Peyer's patch (tissue), 4 donors: ENCODE measurements around the gene CENPV.
"Not testable (repeated sequence)": the region's sequence is repeated elsewhere in the genome, so short reads cannot be mapped to it uniquely, and the experiment has no call there.

Experiments
- POLR2A ChIP-seq, 2 donors: fragments of 450-650 bp; IDR thresholded peaks; one replicate each; pipeline ENCODE4 v1.5.1; 2017; ENCODE audit warnings: antibody characterized with exemption in 2 of 2, mild to moderate bottlenecking in 2 of 2, moderate library complexity in 2 of 2
- TF ChIP-seq, protein P1 (sequence below), 6 experiments: fragments of 450-650 bp in 4 of 6; fragments of 200-600 bp in 2 of 6; sonication (generic) in 1 of 6; IDR thresholded peaks; one replicate each; pipeline ENCODE4 v1.5.1; 2017 to 2019; ENCODE audit warnings: antibody characterized with exemption in 6 of 6, mild to moderate bottlenecking in 3 of 6, moderate library complexity in 1 of 6

DNA sequence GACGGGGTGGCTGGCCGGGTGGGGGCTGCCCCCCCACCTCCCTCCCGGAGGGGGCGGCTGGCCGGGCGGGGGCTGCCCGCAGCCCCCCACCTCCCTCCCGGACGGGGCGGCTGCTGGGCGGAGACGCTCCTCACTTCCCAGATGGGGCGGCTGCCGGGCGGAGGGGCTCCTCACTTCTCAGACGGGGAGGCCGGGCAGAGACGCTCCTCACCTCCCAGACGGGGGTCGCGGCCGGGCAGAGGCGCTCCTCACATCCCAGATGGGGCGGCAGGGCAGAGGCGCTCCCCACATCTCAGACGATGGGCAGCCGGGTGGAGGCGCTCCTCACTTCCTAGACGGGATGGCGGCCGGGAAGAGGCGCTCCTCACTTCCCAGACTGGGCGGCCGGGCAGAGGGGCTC lies 41.2 kb downstream of the CENPV start:
- TF ChIP-seq, protein P1, sequence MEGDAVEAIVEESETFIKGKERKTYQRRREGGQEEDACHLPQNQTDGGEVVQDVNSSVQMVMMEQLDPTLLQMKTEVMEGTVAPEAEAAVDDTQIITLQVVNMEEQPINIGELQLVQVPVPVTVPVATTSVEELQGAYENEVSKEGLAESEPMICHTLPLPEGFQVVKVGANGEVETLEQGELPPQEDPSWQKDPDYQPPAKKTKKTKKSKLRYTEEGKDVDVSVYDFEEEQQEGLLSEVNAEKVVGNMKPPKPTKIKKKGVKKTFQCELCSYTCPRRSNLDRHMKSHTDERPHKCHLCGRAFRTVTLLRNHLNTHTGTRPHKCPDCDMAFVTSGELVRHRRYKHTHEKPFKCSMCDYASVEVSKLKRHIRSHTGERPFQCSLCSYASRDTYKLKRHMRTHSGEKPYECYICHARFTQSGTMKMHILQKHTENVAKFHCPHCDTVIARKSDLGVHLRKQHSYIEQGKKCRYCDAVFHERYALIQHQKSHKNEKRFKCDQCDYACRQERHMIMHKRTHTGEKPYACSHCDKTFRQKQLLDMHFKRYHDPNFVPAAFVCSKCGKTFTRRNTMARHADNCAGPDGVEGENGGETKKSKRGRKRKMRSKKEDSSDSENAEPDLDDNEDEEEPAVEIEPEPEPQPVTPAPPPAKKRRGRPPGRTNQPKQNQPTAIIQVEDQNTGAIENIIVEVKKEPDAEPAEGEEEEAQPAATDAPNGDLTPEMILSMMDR (IDR thresholded peaks at IDR 0.05): not testable (repeated sequence)
- TF ChIP-seq POLR2A (IDR thresholded peaks at IDR 0.05): not testable (repeated sequence)
